Activated CD8-positive, alpha-beta memory T cell treated with anti-CD3 and anti-CD28 coated beads, Interleukin-2, amount 50 U/mL, for 48 hours (primary cell): ENCODE results near the gene C3orf18.
"Not testable (repeated sequence)": the region's sequence is repeated elsewhere in the genome, so short reads cannot be mapped to it uniquely, and the experiment has no call there.

Experiments used
- DNase-seq: peaks from one replicate; pipeline ENCODE4 v3.0.0-alpha.2; 2020

Gene C3orf18

DNA sequence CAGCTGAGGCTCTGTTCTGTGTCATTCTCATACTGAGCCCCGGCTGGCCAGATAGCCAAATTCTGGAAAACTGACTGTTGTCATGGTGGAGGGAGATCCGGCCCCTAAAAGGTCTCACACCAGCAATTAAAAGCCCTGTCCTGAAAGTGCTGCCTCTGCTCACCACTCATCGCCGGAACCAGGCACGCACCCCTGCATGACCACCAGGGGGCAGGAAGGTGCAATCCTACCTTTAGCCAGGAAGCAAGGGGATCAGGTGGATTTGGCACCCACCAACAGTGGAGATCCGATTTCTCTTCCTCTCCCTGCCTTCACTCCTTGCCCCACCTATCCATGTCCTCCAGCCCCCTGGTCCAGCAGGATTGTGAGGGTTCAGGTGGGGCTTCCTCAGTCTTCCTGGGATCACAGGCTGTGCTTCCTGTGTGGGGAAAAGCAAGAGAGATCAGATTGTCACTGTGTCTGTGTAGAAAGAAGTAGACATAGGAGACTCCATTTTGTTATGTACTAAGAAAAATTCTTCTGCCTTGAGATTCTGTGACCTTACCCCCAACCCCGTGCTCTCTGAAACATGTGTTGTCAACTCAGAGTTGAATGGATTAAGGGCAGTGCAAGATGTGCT lies 48.0 kb downstream of the C3orf18 start:
- DNase-seq: peak; percentile 88

GRCh38 chr3:50518436-50518835 lies 49.1 kb downstream of the C3orf18 start:
- no peak for DNase-seq

GRCh38 chr3:50517721-50518206 lies 49.8 kb downstream of the C3orf18 start:
- no peak for DNase-seq

- no peak for DNase-seq
Measured at GRCh38 chr3:50516440-50516871, 51.1 kb downstream of the C3orf18 start.

- DNase-seq: no peak
Measured at GRCh38 chr3:50515565-50516439, 51.7 kb downstream of the C3orf18 start.

DNA sequence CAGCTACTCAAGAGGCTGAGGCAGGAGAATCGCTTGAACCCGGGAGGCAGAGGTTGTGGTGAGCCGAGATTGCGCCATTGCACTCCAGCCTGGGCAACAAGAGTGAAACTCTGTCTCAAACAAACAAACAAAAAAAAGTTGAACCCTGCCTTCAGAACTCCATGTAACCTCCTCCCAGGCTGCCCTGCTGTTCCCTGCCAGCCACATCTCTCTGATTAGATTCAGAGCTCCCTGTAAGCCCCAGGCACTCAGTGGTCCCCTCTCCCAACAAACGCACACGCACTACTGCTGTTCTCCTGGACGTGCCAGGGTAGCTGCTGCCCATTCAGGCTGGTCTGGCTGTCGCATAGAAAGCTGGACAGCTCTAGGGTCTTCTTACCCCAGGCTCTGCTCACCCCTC lies 54.6 kb downstream of the C3orf18 start:
- DNase-seq: not testable (repeated sequence)

DNA sequence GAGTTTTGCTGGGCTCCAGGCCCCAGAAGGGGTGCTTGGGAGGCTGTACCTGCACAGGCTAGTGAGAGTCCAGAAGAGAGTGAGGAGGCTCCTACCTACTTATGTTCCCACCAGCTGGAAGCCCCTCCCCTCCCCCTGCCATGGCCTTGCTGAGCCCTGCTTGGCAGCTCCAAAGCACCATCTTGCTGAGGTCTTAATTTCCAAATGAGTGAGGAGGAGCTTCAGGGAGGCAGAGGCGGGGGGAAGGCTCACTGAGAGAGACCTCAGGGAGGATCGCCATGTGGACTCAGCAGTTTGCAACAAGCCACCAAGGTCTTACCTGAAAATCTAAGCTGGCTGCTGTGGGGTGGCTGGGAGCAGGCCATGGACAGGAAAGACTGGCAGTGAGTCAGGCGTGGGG lies 55.4 kb downstream of the C3orf18 start:
- no peak for DNase-seq

DNA sequence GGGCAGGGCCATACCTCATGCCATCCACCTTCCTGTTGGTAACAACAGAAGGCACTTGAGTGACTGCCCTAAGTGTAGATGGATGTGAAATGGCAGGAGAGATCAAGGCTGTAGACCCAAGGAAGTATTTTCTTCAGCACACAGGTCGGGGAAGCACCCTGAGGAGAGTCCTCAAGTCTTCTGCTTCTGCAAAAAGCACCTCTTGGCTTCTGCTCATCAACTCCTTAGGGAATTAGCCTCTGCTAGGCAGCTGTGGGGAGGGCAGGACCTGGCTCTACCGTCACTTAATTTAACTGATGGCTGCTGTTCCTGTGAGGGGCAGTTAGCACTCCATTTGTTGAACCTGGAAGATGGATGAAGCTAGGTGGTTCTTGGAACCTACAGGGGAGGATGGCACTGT lies 57.2 kb downstream of the C3orf18 start:
- no peak for DNase-seq

GRCh38 chr3:50509715-50510114 lies 57.8 kb downstream of the C3orf18 start:
- no peak for DNase-seq

DNA sequence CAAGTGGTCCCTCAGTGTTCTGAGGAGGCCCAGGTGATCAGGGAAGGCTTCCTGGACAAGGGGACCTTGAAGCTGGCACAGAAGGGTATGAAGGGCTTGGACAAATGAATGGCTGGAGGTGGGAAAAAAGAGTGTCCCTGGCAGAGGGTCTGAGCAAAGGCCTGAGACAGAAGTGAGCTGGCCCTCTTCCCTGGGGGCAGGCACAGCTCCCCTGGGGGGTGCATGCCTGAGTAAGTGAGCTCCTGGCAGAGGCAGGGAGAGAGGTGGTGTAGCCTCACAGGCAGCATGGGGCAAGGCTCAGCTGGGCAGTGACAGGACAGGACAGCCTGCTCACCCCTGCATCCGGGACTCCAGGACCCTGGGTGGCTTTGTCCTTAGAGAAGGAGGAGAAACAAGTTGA lies 58.7 kb downstream of the C3orf18 start:
- DNase-seq: no peak
